HG03520 (cell line): ENCODE measurements around the gene DHH.
"Not testable (repeated sequence)": the region's sequence is repeated elsewhere in the genome, so short reads cannot be mapped to it uniquely, and the experiment has no call there.

Experiments used
- ATAC-seq: cut with Tn5 transposase; IDR thresholded peaks from one replicate; pipeline ENCODE4 v1.9.1; 2021; ENCODE audit warnings: mild to moderate bottlenecking, moderate library complexity; ENCODE audit not compliant: unreplicated experiment

DHH gene

DNA sequence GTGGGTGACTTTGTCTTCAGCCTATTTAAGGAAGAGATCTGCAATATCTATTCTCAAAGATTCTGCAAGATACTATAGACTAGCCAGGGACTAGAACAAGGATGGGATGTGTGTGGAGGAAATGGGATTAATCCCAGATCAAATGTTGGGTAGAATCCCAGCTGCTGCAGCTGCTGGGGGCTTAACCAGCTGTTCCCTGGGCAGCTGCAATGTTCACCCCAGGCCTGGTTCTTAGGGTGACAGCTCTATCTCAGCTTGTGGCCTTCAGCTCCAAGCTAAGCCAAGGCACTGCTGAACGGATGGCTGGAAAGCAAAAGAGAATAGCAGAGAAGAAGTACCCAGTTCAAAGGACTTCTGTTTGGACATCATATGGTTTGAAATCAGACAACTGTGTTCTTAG is 14.8 kb downstream of the DHH start:
- no peak for ATAC-seq

DNA sequence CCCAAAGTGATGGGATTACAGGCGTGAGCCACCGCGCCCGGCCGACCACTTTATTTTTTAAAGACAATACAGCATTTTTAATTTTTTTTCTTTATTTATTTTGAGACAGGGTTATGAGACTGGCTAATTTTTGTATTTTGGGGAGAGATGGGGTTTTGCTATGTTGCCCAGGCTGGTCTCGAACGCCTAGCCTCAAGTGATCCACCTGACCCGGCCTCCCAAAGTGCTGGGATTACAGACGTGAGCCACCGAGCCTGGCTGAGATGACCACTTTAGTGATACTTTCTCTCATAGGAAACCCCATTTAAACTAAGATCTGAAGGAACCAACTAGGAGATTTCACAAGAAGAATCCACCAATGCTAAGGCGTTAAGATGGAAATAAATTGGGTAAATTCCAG is 23.6 kb downstream of the DHH start:
- ATAC-seq: no peak

DNA sequence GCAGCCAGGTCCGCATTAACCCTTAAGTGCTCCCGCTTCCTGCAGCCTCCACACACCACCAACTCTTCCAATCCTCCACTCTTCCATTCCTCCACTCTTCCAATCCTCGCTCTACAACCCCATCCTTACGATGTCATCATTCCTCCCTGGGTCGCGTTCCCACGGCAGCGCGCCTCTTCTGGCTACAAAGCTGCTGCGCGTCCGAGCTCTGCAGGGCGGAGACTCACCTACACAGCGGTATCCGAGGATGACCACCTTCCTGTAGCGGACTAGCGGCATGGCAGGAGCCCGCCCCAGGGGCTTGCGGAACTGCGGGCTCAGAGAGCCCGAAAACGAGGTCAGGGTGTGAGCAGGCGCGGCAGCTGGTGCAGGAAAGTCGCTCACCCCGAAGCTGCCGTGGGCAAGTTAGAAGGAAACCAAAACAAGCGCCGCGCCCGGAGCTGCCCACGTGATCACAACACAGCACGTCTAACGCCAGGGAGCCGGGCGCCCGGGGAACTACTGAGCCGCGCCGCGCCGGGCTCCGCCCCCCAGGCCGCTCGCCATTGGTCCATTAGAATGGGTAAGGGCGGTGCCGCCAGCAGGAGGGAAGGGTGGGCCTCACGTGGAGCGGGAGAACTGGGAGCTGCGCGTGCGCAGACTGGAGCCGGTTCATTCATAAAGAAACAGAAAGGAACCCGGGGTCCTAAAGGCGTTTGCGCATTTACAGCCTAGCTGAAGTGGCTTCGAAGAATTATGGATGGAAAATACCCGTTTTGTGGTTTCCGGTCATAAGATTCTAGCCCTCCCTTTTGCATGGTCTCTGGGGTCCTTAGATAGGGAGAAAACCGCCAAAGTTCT is 24.9 kb downstream of the DHH start, which contains the start of gene RHEBL1:
TSS of gene RHEBL1 (minus strand) at position 473 of the 840 bp plus-strand sequence. CDS start at position 279, 194 bp downstream.
- ATAC-seq: peak; percentile 96

DNA sequence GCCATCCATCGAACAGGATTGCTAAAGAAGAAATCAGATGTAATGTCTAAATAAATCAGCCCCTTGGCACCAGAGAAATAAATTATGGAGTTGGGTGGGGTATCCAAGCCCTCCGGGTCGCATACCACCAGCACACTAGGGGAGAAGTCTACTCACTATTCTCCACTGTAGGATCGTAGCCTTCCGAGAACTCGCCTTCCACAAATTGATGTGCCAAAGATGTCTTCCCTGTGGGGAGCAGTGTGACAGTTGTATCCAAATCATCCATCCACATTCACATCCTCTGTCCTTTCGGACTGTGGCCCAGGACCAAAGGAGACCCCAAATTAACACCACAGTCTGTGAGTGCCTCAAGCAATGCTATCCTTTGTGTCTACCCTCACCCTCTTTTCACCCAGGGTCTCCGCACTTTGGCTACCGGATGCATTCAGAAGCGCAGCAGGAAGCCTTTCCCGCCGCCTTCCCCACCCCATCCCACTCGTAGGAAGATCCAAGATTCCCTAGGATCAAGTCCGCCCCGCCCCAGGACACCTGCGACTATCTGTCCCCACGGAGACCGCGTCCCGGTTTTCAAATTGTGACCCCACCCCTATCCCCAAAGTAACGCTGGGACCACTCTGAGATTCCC is 25.6 kb downstream of the DHH start:
- ATAC-seq: no peak

DNA sequence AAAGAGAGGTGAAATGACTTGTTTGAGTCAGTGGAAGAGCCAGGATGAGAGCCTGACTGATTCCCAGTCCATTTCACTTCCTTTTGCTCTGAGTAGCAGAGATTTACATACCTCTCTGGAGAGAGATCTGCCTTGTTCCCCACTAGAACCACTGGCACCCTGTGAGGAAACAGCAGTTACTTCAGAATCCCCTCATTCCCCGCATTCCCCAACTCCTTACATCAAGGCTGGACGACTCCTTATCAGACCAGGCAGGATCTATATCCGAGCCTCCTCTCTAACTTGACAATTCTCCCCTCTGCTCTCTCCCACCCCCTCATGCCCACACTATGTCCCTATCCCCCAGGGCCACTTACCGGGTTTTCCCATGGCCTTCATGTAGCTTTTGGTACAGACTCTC is 28.5 kb downstream of the DHH start:
- no peak for ATAC-seq

DNA sequence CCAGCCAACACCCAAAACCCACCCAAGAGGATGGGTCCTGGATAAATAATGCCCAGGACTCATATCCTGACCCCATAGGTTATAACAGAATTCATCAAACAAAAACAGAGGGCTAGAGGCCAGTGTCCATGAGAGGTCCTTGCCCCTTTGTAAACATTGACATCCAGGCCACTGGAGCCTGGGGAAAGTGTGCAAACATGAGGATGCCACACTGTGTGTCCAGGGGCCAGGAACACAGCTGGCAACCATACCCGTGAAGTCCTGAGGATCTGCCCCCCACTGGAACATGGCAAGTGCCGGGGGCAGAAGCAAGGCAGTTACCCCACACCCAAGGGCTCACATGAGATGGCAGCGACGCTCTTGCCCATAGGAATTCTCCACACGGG is 29.8 kb downstream of the DHH start:
- no peak for ATAC-seq

DNA sequence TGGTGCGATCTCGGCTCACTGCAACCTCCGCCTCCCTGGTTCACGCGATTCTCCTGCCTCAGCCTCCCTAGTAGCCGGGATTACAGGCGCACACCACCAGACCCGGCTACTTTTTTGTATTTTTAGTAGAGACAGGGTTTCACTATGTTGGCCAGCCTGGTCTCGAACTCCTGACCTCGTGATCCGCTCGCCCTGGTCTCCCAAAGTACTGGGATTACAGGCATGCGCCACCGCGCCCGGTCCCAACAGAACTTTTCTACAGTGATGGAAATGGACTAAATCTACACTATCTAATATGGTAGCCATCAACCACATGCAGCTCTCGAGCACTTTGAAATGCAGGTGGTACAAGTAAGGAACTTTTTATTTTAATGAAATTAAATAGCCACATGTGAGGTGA is 32.7 kb downstream of the DHH start:
- not testable (repeated sequence) for ATAC-seq

DNA sequence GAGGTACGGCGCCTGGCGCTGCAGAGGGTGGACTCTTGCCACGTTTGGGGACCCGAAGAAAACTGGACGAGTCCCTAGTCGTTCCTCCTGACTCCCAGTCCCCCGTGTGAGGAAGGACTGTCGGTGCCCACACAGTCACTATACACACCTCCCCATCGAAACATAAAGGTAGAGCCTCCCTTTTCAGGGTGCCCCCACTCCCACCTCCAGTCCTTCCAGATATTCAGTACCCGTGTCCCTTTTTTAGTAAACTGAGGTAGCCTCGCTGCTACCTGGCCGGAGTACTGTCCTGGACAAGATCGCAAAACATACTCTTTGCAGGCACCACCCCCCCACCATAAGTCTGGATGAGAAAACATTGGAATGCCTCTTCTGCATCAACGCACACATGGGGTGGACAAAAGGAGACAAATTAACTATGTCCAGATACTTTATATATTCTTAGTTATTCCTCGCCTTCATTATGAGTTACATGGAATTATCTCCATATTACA is 33.4 kb downstream of the DHH start:
- ATAC-seq: no peak

DNA sequence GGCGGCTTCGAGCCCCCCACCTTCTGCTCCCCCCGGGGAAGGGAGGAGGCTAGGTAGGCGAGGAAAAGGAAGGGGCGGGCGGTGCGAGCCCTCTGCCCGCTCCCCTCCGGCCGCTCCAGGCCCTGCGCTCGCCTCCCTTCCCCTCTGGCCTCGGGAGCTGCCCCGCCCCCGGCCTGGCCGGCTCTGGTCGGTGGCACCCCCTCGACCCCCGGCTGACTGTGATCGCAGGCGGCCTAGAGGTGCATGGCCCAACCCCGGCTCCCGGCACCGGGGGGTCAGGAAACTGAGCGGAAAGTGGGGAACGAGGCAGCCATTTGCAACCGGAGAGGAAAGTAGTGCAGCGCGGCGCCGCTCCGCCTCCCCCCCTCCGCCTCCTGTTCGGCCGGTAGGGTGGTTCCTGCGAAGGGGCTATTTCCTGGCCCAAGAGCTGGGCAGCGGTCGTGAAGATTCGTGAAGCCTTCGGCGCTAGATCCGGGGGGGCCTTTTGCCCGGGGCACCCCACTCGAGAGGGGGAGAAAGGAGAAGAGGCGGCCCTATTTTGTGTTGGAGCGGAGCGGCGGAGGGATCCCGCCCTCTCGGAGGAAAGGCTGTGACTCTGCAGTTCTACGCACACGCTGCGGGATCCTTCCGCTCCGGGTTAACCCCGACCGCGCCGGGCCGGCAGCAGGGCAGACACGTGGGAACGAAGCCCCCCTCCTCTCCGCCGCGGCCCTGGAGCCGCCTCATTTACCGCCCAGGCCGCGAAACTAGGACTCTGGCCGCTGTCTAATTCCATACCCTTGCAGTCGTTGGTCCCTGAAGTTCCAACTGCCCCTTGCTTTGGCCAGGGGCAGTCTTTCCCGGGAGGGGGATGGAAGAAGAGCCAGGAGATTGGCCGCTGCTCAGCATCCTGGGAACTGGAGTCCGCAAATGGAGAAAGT is 34.1 kb downstream of the DHH start, which contains the start of gene KMT2D:
TSS of gene KMT2D (minus strand) at position 558 of the 920 bp plus-strand sequence. CDS start 5,470 bp downstream, outside the sequence.
- peak; percentile 39 for ATAC-seq

DNA sequence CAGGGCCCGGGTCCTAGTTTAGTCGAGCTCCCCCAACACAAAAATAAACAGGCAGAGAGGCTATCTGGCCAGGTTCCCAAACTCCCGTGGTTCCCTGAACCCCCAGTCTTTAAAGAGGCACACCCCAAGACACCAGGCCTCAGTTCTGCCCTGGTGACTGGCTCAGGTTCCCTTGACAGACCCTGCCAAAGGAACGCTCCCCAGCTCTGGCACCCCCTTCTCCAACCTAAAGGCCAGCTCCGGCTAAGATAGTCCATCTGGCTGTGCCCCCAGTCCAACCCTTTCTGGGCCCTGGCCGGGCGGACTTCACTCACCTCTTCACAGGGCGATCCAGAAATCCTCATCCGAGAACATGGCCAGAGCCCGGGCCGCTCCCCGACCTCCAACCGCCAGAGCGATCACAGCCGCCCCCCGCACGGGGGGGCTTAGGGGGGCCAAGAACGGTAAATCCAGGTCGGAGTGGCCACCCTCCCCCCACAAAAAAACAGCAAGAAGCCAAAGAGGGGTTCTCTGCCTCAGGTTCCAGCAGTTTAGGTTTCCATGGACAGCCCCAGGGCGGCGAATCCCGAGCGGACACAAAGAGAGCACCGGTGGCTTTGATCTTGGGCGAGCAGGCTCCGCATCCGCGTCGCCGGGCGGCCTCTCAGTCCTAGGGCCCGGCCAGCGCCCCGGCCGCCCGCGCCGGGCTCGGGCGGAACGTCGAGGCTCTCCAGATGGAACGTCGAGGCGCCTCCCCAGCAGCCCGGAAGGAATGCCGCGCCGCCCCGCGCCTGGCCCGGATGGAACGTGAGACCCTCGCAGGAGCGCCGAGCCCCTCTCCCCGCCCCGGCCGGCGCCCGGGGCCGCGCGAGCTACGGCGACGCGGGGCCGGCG is 35.1 kb downstream of the DHH start:
- peak; percentile 29 for ATAC-seq

DNA sequence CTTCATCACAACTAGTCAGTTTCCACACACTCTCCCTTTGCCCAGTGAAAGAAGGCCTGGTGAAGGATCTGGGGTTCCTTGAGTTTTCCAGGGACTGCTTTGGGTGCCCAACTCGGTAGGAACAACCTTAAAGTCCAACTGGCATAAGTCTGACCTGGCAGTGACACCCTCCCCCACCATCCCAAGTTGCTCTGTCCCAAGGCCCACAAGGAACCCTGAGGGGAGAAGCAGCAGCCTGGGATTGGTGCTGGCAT is 35.6 kb downstream of the DHH start:
- no peak for ATAC-seq

DNA sequence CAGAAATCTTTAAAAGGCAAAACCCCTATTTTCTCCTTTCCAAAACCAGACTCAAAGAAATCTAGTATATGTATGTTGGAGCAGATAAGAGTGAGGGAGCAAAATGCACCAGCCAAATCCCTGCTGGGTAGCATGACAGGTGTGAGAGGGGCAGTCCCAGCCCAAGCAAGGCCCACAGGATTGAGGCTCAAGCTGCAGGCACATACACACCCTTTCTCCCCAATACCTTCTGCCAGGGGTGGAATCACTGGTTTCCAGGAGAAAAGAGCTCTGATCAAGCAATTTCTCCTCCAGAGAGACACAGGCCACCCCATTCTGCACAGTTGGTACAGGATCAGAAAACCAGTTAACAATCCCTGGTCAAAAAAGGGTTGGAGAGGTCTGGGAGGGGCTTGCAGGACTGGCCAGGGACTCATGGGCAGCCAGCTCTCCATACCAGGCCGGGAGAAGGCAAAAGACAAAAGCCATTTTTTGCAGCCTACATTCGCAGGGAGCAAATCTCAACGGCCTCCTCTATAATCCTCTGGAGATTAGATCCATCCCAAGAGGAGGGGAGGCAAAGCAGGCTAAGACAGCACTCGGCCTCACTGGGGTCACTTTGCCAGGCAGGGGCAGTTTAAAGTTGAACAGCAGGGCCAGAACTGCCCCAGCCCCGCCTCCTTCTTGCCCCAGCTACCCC is 36.1 kb downstream of the DHH start:
- no peak for ATAC-seq

DNA sequence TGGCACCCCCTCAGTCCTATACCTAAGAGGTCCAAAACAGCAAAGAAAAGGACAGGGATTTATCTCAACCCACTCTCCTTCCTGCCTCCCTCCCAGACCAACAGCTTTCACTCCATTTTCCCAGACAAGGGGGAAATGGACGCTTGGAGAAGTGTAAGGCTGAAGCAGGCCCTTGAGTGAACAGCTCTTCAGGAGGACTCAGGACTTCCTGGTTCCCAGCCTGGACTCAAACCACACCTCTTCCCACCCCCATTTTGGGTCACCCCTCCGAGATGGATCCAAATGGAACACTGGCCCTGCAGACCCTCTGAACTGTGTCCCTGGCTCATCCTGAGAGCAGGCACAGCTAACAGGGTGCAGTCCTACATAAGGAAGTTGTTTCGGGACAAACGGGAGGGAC is 36.7 kb downstream of the DHH start:
- no peak for ATAC-seq

DNA sequence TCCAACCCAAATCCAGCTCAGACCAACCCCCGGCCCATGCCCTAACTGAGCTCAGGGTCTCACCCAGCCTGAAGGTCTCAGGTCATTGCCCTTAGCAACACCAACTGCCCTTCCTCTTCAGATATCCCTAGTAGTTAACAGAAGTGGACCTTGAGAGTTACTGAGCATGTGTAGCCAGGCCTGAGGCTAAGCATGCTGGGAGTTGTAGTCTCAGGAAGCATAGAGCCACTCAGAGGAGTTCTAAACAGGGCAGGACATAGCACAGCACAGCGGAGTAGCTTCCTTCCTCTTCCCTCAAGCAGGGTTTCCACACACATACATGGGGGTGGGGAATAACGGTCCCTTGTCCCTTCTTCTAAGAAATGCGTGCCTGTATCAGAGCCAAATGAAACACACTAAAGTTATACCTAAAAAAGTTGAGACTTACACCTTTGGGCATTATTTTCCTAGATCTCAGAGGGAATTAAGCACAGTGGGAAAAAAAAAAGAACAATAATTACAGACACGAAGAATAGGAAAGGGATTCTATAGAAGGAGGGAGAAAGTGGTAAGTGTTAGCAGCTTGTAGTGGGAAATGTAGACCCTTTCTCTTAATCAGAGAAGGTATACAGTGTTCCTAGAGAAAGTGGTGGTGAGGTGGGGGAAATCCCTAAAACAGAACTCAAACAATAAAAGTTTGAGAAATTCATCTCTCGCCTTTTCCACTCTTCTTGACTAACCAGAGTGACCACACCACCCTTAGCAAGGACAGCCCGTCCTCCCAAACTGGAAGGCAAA is 38.4 kb downstream of the DHH start:
- ATAC-seq: no peak

DNA sequence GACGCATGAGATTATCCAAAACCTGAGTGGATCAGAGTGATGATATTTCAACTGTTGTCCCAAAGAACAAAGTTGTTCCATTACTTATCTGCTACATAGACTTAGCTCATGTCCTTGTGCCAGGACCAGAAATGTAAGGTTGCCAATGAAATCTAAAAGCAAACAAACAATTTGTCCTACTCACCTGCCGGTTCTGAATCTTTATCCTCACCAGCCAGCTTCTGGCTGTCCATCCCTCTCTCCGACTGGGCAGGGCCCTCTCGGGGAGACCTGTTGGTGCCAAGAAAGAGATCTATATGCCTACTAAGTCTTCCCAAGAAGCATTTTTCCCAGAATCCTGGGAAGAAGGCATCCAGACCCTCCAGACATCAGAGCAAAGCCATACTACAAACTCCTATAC is 39.5 kb downstream of the DHH start:
- no peak for ATAC-seq

DNA sequence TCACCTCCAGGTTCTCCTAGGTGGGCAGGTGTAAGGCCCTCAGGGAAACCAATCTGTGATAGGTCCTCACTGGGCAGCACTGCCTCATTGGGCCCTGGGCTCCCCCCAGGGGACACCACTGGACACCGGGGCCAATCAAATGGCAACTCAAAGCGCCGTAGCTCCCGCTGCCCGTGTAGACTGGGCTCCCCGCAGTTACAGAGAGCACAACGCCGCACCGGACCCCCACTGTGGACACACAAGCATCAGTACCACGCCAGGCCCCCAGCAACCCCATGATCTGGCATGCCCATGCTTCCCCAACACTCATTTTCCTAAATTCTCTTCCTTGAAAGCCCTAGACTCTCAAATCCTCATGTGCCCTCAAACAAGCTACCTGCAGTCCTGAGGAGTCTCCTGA is 40.1 kb downstream of the DHH start:
- no peak for ATAC-seq

DNA sequence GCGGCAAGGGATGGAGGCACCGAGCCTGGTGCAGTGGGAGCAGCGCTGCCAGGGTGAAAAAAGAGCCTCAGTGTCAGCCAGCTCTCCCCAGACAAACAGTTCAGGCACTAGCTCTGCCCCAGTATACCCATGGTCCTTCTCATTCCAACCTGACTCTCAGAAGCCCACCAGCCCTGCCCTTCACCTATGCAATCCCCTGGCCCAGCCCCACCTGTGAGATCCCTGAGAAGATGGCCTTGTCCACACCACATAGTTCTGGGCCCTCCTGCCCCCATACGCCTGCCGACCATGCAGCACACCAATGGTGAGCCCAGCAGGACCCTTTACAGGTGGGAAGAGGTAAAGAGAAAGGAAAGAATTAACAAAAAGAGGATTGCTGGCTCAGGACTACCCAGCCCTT is 40.5 kb downstream of the DHH start:
- no peak for ATAC-seq

DNA sequence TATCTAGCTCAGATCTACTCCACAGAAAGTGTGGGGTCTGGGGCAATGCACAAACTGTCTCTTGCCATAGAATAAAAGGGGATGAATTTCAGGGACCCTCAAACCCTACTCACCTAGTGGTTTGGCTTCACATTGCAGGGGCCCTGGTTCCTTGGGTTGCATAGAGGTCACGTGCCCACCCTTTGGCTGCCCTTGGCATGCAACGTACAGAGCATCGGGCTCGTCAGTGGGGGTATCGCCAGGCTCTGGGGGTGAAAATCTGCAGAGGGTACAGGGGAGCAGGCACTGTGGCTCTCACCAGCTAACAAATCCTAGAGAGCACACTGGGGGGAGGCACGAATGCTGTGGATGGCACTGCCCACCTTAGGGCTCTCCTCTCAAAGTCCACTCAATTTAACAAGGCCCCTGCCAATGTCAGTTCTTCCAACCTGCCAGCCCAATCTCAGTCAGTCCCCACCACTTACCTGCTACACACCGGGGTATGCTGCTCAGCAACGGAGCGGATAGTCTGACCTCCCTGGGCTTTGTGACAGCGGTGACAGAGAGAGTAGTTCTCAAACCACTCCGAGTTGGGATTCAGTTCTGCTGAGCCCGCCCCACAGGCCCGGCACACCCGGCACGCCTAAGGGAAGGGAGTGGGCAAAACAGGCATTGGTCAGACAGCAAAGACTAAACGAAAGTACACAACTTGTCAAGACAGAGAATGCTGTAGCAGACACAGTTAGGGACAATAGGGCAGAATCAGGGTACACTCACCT is 42.0 kb downstream of the DHH start:
- ATAC-seq: no peak
